H1 (cell line): ENCODE measurements around the gene TMEM18. TPM values are rescaled to one million over a fixed set of nuclear protein-coding genes. Genes with fewer than 3 reads are reported as not detected.

Experiments
- CTCF ChIA-PET: fragments of 300-600 bp; sonication (Branson Sonifier 250); formaldehyde crosslinking; loops from one replicate; lab custom pipeline; 2021; ENCODE audit not compliant: partially characterized antibody; lab: Charles Lee
- POLR2A ChIA-PET: fragments of 300-600 bp; sonication (Branson Sonifier 250); formaldehyde crosslinking; loops from one replicate; lab custom pipeline; 2021; ENCODE audit warnings: inconsistent platforms; ENCODE audit not compliant: partially characterized antibody; lab: Charles Lee
- DNase-seq, 2 experiments: peaks; one replicate each; pipeline versions ENCODE4 v3.0.0 to v3.0.0-alpha.2; 2010 to 2022; ENCODE audit warnings: low spot score in 2 of 2, low read depth in 1 of 2, mixed read lengths in 1 of 2
- FAIRE-seq: peaks from 2 replicates; lab custom pipeline; 2011; peaks lifted over from hg19 to GRCh38; lab: Jason Lieb, UNC
- H2AFZ ChIP-seq: 2 replicates; pipeline ENCODE4 v1.8.1; 2012; ENCODE audit warnings: low read length, inconsistent platforms
- H2AK5ac ChIP-seq: 2 replicates; pipeline ENCODE4 v1.6.1; 2013; ENCODE audit warnings: low read depth, low read length
- H2BK120ac ChIP-seq: replicated peaks from 2 replicates; pipeline ENCODE3; 2013; ENCODE audit warnings: low read depth, low read length, inconsistent platforms
- H2BK12ac ChIP-seq: 2 replicates; pipeline ENCODE4 v1.6.1; 2013; ENCODE audit warnings: low read depth, low read length
- H2BK15ac ChIP-seq: 2 replicates; pipeline ENCODE4 v1.6.1; 2013; ENCODE audit warnings: low read length
- H2BK20ac ChIP-seq: 2 replicates; pipeline ENCODE4 v1.6.1; 2013; ENCODE audit warnings: low read length
- H2BK5ac ChIP-seq: 2 replicates; pipeline ENCODE4 v1.6.1; 2013; ENCODE audit warnings: low read depth, low read length
- H3K14ac ChIP-seq: 2 replicates; pipeline ENCODE4 v1.6.1; 2013; ENCODE audit warnings: inconsistent platforms; ENCODE audit not compliant: insufficient read length
- H3K18ac ChIP-seq: 2 replicates; pipeline ENCODE4 v1.6.1; 2013; ENCODE audit warnings: low read length; ENCODE audit errors: extremely low read depth
- H3K23ac ChIP-seq: 2 replicates; pipeline ENCODE4 v1.6.1; 2013; ENCODE audit warnings: inconsistent platforms; ENCODE audit not compliant: insufficient read length
- H3K23me2 ChIP-seq: 2 replicates; pipeline ENCODE4 v1.6.1; 2013; ENCODE audit warnings: low read depth, low read length
- H3K27ac ChIP-seq: 2 replicates; pipeline ENCODE4 v1.6.1; 2011; ENCODE audit warnings: low read depth, low read length, inconsistent platforms
- H3K27me3 ChIP-seq, 4 experiments: replicated peaks in 1 of 4; 1 replicate in 1 of 4; 2 replicates in 3 of 4; pipeline versions ENCODE4 v1.6.1 to v1.8.1; 2011 to 2013; ENCODE audit warnings: low read length in 3 of 4, mild to moderate bottlenecking in 3 of 4, inconsistent platforms in 2 of 4, mixed read lengths in 2 of 4, moderate library complexity in 1 of 4; ENCODE audit not compliant: control insufficient read depth in 3 of 4, insufficient read depth in 3 of 4; ENCODE audit errors: extremely low read depth in 1 of 4
- H3K36me3 ChIP-seq, 4 experiments: 2 replicates each; pipeline versions ENCODE4 v1.6.1 to v1.8.1; 2011 to 2013; ENCODE audit warnings: mild to moderate bottlenecking in 4 of 4, low read length in 3 of 4, moderate library complexity in 2 of 4, control low read depth in 1 of 4, inconsistent platforms in 1 of 4; ENCODE audit not compliant: insufficient read depth in 4 of 4, control insufficient read depth in 2 of 4
- H3K4ac ChIP-seq: replicated peaks from 2 replicates; pipeline ENCODE3; 2013; ENCODE audit warnings: low read length, low read depth, mixed read lengths, inconsistent platforms; ENCODE audit not compliant: insufficient read length
- H3K4me1 ChIP-seq, 4 experiments: replicated peaks in 1 of 4; 1 replicate in 1 of 4; 2 replicates in 3 of 4; pipeline versions ENCODE4 v1.6.1 to v1.8.1; 2011 to 2013; ENCODE audit warnings: low read length in 3 of 4, inconsistent platforms in 2 of 4, mixed read lengths in 1 of 4; ENCODE audit not compliant: insufficient read depth in 4 of 4, control insufficient read depth in 3 of 4
- H3K4me2 ChIP-seq, 2 experiments: 2 replicates each; pipeline versions ENCODE4 v1.6.1 to v1.8.1; 2011 to 2013; ENCODE audit warnings: low read depth in 2 of 2, low read length in 2 of 2, control low read depth in 1 of 2, inconsistent platforms in 1 of 2, mild to moderate bottlenecking in 1 of 2; ENCODE audit not compliant: insufficient read depth in 1 of 2
- H3K4me3 ChIP-seq, 4 experiments: fragments of 200-600, 300-600 bp in 1 of 4; sonication (generic), shearing (Covaris generic), sonication (Bioruptor Twin) in 1 of 4; 2 replicates each; pipeline versions ENCODE4 v1.5.1 to v1.8.1; 2011 to 2016; ENCODE audit warnings: low read length in 4 of 4, low read depth in 3 of 4, control low read depth in 2 of 4, inconsistent platforms in 2 of 4, mild to moderate bottlenecking in 2 of 4, mixed read lengths in 1 of 4, moderate library complexity in 1 of 4; ENCODE audit not compliant: insufficient read depth in 2 of 4; ENCODE audit errors: extremely low read depth in 1 of 4
- H3K56ac ChIP-seq: replicated peaks from 2 replicates; pipeline ENCODE3; 2013; ENCODE audit warnings: low read depth, mild to moderate bottlenecking, mixed read lengths, low read length, inconsistent platforms; ENCODE audit not compliant: insufficient read length
- H3K79me1 ChIP-seq: 2 replicates; pipeline ENCODE4 v1.6.1; 2013; ENCODE audit warnings: low read depth, low read length, control low read depth
- H3K79me2 ChIP-seq, 2 experiments: 2 replicates each; pipeline versions ENCODE4 v1.6.1 to v1.8.1; 2012 to 2013; ENCODE audit warnings: low read length in 2 of 2, mild to moderate bottlenecking in 2 of 2, inconsistent platforms in 1 of 2; ENCODE audit not compliant: insufficient read depth in 2 of 2, control insufficient read depth in 1 of 2
- H3K9ac ChIP-seq, 4 experiments: replicated peaks in 1 of 4; 1 replicate in 1 of 4; 2 replicates in 3 of 4; pipeline versions ENCODE4 v1.6.1 to v1.8.1; 2011 to 2013; ENCODE audit warnings: low read depth in 3 of 4, low read length in 3 of 4, control low read depth in 2 of 4, mild to moderate bottlenecking in 2 of 4, moderate library complexity in 2 of 4, inconsistent platforms in 1 of 4; ENCODE audit errors: extremely low read depth in 1 of 4
- H3K9me3 ChIP-seq, 2 experiments: 2 replicates each; pipeline versions ENCODE4 v1.6.1 to v1.8.1; 2012 to 2013; ENCODE audit warnings: mild to moderate bottlenecking in 2 of 2, moderate library complexity in 2 of 2, control low read depth in 1 of 2, inconsistent platforms in 1 of 2, low read depth in 1 of 2, low read length in 1 of 2, mixed read lengths in 1 of 2; ENCODE audit not compliant: insufficient read depth in 2 of 2
- H4K20me1 ChIP-seq, 2 experiments: replicated peaks in 1 of 2; 2 replicates each; pipeline versions ENCODE3 to v1.8.1; 2011 to 2013; ENCODE audit warnings: inconsistent platforms in 2 of 2, low read length in 2 of 2, mild to moderate bottlenecking in 1 of 2; ENCODE audit not compliant: insufficient read depth in 2 of 2, control insufficient read depth in 1 of 2
- H4K5ac ChIP-seq: 2 replicates; pipeline ENCODE4 v1.6.1; 2013; ENCODE audit warnings: low read length, low read depth, mixed read lengths, inconsistent platforms; ENCODE audit not compliant: insufficient read length
- H4K8ac ChIP-seq: 2 replicates; pipeline ENCODE4 v1.8.0; 2013; ENCODE audit warnings: mild to moderate bottlenecking, moderate library complexity, low read length, inconsistent platforms; ENCODE audit not compliant: insufficient read depth; ENCODE audit errors: extremely low read depth
- H4K91ac ChIP-seq: replicated peaks from 2 replicates; pipeline ENCODE3; 2013; ENCODE audit warnings: low read length, mixed read lengths, inconsistent platforms; ENCODE audit not compliant: insufficient read length
- ASH2L ChIP-seq: fragments of 200-600, 300-600 bp; sonication (generic); IDR thresholded peaks from one replicate; pipeline ENCODE4 v1.7.1; 2017; ENCODE audit warnings: low read length
- CTBP2 ChIP-seq: IDR thresholded peaks from 2 replicates; pipeline ENCODE4 v1.7.0; 2011; ENCODE audit warnings: borderline replicate concordance, mild to moderate bottlenecking, moderate library complexity, mixed read lengths, low read length; ENCODE audit not compliant: insufficient read depth, insufficient read length
- HDAC6 ChIP-seq: IDR thresholded peaks from one replicate; pipeline ENCODE4 v1.7.1; 2012; ENCODE audit warnings: low read depth, mild to moderate bottlenecking, inconsistent platforms, low read length, moderate library complexity
- JUN ChIP-seq: IDR thresholded peaks from 2 replicates; pipeline ENCODE4 v1.6.1; 2011; ENCODE audit warnings: low read depth, mild to moderate bottlenecking, improper control_type of control experiment, low read length
- MAFK ChIP-seq: IDR thresholded peaks from 2 replicates; pipeline ENCODE4 v1.6.1; 2012; ENCODE audit warnings: low read depth, mild to moderate bottlenecking, improper control_type of control experiment, low read length
- SAP30 ChIP-seq: fragments of 300-600 bp; sonication (generic); IDR thresholded peaks from 2 replicates; pipeline ENCODE4 v1.7.1; 2012; ENCODE audit warnings: low read length, moderate library complexity, mild to moderate bottlenecking, inconsistent platforms; ENCODE audit not compliant: insufficient read depth, insufficient replicate concordance
- SRF ChIP-seq: IDR thresholded peaks from 2 replicates; pipeline ENCODE4 v1.6.1; 2011; ENCODE audit warnings: mild to moderate bottlenecking, low read depth, low read length, moderate library complexity
- TAF7 ChIP-seq: optimal IDR thresholded peaks from 2 replicates; pipeline ENCODE3; 2011; ENCODE audit warnings: low read depth, mild to moderate bottlenecking, inconsistent platforms, low read length, moderate library complexity, borderline replicate concordance
- WGBS, 2 experiments: shearing (Covaris generic) in 1 of 2; methylation state at CpG; one replicate each; pipeline versions ENCODE4 v1.1.6 to v1.1.7; 2013 to 2015; ENCODE audit warnings: low lambda C conversion rate in 2 of 2, mixed read lengths in 2 of 2, inconsistent platforms in 1 of 2, low coverage in 1 of 2, missing lambda C conversion rate in 1 of 2; ENCODE audit not compliant: insufficient replicate concordance in 2 of 2, insufficient coverage in 1 of 2, insufficient read length in 1 of 2; ENCODE audit errors: extremely low coverage in 1 of 2, missing lambda C conversion rate in 1 of 2; 5-methylcytosine and 5-hydroxymethylcytosine counted together
- polyA plus RNA-seq, 7 experiments: library from polyadenylated mRNA; depleted of rRNA in 3 of 7; stranded (reverse) in 5 of 7; unstranded in 2 of 7; fragments of >200 nt in 5 of 7; fragments of 200-250 nt in 2 of 7; gene quantifications; 1 replicate in 5 of 7; 2 replicates in 1 of 7; 4 replicates in 1 of 7; pipeline versions ENCODE4 v1.2.1 to v1.2.3, GENCODE V29; 2011 to 2013; ENCODE audit warnings: missing spikeins in 2 of 7, mixed read lengths in 2 of 7
- total RNA-seq: library from RNA; stranded (reverse); fragmentation: NEBNext Ultra II Directional; extraction: Animal tissue kit (Norgen Biotek cat#: 25700); gene quantifications from 2 replicates; pipeline ENCODE4 v1.2.1, GENCODE V29; 2021

The TMEM18 gene
- total and polyA plus RNA-seq, 2 of the 8 experiments (the other 6 are each of a cell fraction or from before 2014, with no cell fraction given): 22.4 to 27.1 TPM

- 93% methylated on average over 25 of the region's 25 CpGs; no CpG with 5 or more reads in 1 of the 2 experiments for WGBS, 2 experiments
- no peak for FAIRE-seq
- Histone ChIP-seq H3K56ac (no peak overlapping the region), H3K27ac (no peak overlapping the region), H2AK5ac (no peak overlapping the region), H2BK5ac (no peak overlapping the region), H4K20me1 (no peaks in the 10 kb centered on the region), H3K79me1 (no peaks in the 10 kb centered on the region), H4K5ac (no peak overlapping the region), H3K27me3 (no peaks in the 10 kb centered on the region; a peak in 2 of 7 replicates), H3K18ac (no peak overlapping the region), H3K79me2 (no peaks in the 10 kb centered on the region), H3K23me2 (no peaks in the 10 kb centered on the region), H2AFZ (no peak overlapping the region), H3K4me3 (no peak overlapping the region), H2BK12ac (0 out of 2 replicates have a peak overlapping the region, but pooled peaks have one; percentile 5), H2BK20ac (no peak overlapping the region), H3K9ac (no peak overlapping the region), H3K23ac (no peak overlapping the region), H3K4ac (no peak overlapping the region), H3K36me3 (no peaks in the 10 kb centered on the region), H3K4me1 (no peaks in the 10 kb centered on the region), H2BK15ac (no peak overlapping the region), H2BK120ac (no peak overlapping the region), H3K14ac (no peak overlapping the region), H4K91ac (no peak overlapping the region), H4K8ac (no peak overlapping the region), H3K9me3 (no peaks in the 10 kb centered on the region), H3K4me2 (no peak overlapping the region)
- POLR2A ChIA-PET: interaction anchor here (1.1 kb wide), 1 partner anchor 24 kb away, joined by 4 read pairs; no protein-coding TSS in a partner anchor
- DNase-seq: peak in 1 of 2 experiments; percentile 13
- CTCF ChIA-PET: interaction anchor here (0.6 to 1.5 kb wide), 5 partner anchors 11 to 64 kb away, joined by 3 to 7 read pairs (median 4); no protein-coding TSS in a partner anchor
- no peak for TF ChIP-seq SAP30
- TF ChIP-seq MAFK: no peak
- no peak for TF ChIP-seq HDAC6
- no peak for TF ChIP-seq CTBP2
- TF ChIP-seq SRF: no peak
- TF ChIP-seq ASH2L: no peak
- TF ChIP-seq TAF7: no peak
- TF ChIP-seq JUN: no peak
These were observed 26.6 kb downstream of the TMEM18 start for GRCh38 chr2:650343-651310.
